HG03575 (cell line): Measurements from ENCODE around the gene TEX55.
"Not testable (repeated sequence)": the region's sequence is repeated elsewhere in the genome, so short reads cannot be mapped to it uniquely, and the experiment has no call there.

Experiments
- ATAC-seq: cut with Tn5 transposase; IDR thresholded peaks from one replicate; pipeline ENCODE4 v1.9.1; 2021; ENCODE audit not compliant: unreplicated experiment, insufficient number of reproducible peaks, low FRiP score; ENCODE audit errors: extremely low read depth

TEX55 gene

GRCh38 chr3:119145500-119146167 lies at the start of gene TEX55:
TEX55 (plus strand) TSS chr3:119146165; CDS start chr3:119146190, 25 bp downstream.
- ATAC-seq, result no peak

- no peak for ATAC-seq
These were observed 48.0 kb upstream of the TEX55 start for GRCh38 chr3:119098003-119098402.

GRCh38 chr3:119098619-119099222 lies 47.2 kb upstream of the TEX55 start:
- no peak for ATAC-seq

GRCh38 chr3:119099785-119100184 lies 46.2 kb upstream of the TEX55 start:
- no peak for ATAC-seq

- ATAC-seq, result no peak
These were observed 41.9 kb upstream of the TEX55 start for GRCh38 chr3:119104031-119104430.

- ATAC-seq, result not testable (repeated sequence)
These were observed 27.6 kb upstream of the TEX55 start for GRCh38 chr3:119118330-119118729.

- ATAC-seq, result no peak
These were observed 25.5 kb upstream of the TEX55 start for GRCh38 chr3:119120480-119120879.

GRCh38 chr3:119122350-119122749 lies 23.6 kb upstream of the TEX55 start:
- ATAC-seq, result no peak

GRCh38 chr3:119125342-119125741 lies 20.6 kb upstream of the TEX55 start:
- ATAC-seq, result no peak

- no peak for ATAC-seq
These were observed 20.0 kb upstream of the TEX55 start for GRCh38 chr3:119125742-119126504.

GRCh38 chr3:119130291-119130690 lies 15.7 kb upstream of the TEX55 start:
- ATAC-seq, result not testable (repeated sequence)

- ATAC-seq, result not testable (repeated sequence)
These were observed 13.7 kb upstream of the TEX55 start for GRCh38 chr3:119132291-119132690.

- not testable (repeated sequence) for ATAC-seq
These were observed 6.6 kb upstream of the TEX55 start for GRCh38 chr3:119139360-119139759.

GRCh38 chr3:119140466-119140865 lies 5.5 kb upstream of the TEX55 start:
- ATAC-seq, result no peak

GRCh38 chr3:119145128-119145499 lies 851 bp upstream of the TEX55 start:
- ATAC-seq, result no peak

GRCh38 chr3:119146578-119147375 lies 812 bp downstream of the TEX55 start:
- no peak for ATAC-seq

- no peak for ATAC-seq
These were observed 1.5 kb downstream of the TEX55 start for GRCh38 chr3:119147494-119147893.

GRCh38 chr3:119148493-119149180 lies 2.7 kb downstream of the TEX55 start:
- ATAC-seq, result no peak

GRCh38 chr3:119149484-119149883 lies 3.5 kb downstream of the TEX55 start:
- ATAC-seq, result no peak
